Activated CD8-positive, alpha-beta memory T cell treated with anti-CD3 and anti-CD28 coated beads, Interleukin-2, amount 50 U/mL, for 24 hours (primary cell): ENCODE results near the gene DPEP2.
"Not testable (repeated sequence)": the region's sequence is repeated elsewhere in the genome, so short reads cannot be mapped to it uniquely, and the experiment has no call there.

Experiments
- DNase-seq: peaks from one replicate; pipeline ENCODE4 v3.0.0-alpha.2; 2020; ENCODE audit errors: extremely low read depth

DPEP2 gene

DNA sequence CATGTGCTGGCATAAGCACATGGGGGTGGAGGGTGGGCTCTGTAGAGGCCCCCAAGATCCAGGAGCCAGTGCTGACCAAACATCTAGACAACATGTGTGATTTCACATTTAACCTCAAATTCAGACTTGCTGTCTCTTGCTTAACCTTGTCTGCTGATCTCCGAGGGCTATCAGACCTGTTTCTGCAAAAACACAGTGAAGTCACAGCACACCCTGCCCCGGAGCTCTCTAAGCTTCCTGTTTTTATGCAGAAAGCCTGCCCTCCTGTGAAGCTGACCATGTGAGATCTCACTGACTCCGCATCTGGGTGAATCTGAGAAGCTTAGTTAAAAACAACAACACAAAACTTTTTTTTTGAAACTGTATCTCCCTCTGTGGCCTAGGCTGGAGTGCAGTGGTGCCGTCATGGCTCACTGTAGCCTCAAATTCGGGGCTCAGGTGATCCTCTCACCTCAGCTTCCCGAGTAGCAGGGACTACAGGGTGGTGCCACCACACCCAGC lies 6.6 kb upstream of the DPEP2 start:
- DNase-seq = no peak

DNA sequence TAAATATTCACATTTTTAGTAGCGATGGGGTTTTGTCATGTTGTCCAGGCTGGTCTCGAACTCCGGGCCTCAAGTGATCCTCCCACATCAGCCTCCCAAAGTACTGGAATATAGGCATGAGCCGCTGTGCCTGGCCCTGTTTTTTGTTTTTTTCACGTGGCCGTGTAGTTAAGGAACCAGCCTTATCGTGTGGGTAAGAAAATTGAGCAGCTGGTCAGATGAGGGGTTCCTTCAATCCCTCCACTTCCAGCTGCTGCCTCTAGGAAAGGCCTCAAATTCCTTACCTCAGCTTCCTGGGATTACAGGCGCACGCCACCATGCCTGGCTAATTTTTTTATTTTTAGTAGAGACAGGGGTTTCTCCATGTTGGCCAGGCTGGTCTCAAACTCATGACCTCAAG lies 5.9 kb upstream of the DPEP2 start:
- DNase-seq = no peak

DNA sequence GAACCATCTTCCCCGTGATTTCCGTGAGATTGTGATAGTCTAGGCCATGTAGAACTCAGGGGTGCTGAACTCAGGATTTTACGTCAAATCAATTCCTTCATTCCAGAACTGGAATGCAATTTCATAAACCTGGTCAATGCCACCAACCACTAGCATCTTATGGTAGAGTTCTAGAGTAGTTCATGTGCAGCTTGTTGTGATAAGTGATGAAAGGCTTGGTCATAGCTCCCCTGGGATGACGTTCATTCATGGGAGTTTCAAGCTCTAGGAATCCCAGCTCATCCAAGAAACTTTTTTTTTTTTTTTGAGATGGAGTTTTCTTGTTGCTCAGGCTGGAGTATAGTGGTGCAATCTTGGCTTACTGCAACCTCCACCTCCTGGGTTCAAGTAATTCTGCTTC lies 3.7 kb upstream of the DPEP2 start:
- DNase-seq = no peak

DNA sequence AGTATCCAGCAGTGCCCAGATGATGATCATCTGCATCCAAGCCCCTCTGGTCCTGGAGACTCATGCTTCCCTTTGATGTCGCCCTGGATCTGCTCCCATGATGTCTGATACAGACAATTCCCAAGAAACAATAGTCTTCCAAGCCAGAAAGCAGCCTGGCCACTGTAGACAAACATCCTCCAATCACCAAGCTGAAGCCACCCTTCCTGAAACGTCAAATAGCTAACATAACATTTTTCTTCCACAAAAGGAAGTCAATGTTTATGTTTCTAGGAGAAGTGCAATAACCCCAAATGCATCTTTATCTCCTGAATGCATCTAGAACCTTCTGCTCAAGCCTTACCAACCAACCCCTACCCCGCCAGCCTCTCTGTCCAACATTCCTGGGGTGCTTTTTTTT lies 1.2 kb upstream of the DPEP2 start:
- DNase-seq = no peak

DNA sequence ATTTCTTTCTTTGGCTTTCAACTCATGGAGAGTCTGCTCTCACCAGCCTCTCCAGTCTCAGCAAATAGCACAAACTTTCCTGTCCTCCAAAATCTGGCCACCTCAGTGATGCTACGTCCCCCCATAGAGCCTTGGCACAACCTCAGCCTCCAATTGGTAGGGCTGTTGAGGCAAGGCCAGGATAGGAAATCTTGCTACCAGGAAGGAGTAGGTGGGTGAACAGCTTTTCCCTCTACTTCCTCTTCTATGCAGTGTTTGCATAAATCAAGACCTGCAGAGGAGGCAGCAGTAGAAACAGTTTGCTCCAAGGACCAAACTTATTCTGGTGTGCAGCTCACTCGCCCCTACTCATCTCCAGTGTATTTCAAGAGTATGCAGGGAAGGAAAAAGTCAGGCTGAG lies 701 bp upstream of the DPEP2 start:
- DNase-seq = no peak

DNA sequence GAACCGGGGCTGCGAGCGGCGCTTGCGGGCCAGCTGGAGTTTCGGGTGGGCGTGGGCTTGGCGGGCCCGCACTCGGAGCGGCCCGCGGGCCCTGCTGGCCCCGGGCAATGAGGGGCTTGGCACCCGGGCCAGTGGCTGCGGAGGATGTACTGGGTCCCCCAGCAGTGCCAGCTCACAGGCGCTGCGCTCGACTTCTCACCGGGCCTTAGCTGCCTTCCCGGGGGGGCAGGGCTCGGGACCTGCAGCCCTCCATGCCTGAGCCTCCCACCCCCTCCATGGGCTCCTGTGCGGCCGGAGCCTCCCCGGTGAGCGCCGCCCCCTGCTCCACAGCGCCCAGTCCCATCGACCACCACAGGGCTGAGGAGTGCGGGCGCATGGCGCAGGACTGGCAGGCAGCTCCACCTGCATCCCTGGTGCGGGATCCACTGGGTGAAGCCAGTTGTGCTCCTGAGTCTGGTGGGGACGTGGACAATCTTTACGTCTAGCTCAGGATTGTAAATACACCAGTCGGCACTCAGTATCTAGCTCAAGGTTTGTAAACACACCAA lies 979 bp downstream of the DPEP2 start:
- not testable (repeated sequence) for DNase-seq

DNA sequence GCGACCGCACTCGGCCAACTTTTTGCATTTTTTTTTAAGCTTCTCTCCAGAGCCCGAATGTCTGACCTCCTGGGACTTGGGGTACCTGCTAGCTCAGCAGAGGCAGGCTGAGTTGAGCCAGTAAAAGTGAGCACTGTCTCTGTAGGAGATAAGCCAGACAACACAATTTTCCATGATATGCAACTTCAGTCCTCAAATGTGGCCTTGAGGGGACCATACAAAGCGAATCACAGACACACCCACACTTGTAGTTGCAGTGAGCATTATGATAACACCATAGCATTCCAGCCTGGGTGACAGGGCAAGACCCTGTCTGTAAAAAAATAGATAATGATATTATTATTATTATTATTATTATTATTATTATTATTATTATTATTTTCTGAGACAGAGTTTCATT lies 2.6 kb downstream of the DPEP2 start:
- no peak for DNase-seq

GRCh38 chr16:67995423-67995822 lies 3.9 kb downstream of the DPEP2 start:
- DNase-seq = no peak

GRCh38 chr16:67994040-67994408 lies 5.3 kb downstream of the DPEP2 start:
- not testable (repeated sequence) for DNase-seq

DNA sequence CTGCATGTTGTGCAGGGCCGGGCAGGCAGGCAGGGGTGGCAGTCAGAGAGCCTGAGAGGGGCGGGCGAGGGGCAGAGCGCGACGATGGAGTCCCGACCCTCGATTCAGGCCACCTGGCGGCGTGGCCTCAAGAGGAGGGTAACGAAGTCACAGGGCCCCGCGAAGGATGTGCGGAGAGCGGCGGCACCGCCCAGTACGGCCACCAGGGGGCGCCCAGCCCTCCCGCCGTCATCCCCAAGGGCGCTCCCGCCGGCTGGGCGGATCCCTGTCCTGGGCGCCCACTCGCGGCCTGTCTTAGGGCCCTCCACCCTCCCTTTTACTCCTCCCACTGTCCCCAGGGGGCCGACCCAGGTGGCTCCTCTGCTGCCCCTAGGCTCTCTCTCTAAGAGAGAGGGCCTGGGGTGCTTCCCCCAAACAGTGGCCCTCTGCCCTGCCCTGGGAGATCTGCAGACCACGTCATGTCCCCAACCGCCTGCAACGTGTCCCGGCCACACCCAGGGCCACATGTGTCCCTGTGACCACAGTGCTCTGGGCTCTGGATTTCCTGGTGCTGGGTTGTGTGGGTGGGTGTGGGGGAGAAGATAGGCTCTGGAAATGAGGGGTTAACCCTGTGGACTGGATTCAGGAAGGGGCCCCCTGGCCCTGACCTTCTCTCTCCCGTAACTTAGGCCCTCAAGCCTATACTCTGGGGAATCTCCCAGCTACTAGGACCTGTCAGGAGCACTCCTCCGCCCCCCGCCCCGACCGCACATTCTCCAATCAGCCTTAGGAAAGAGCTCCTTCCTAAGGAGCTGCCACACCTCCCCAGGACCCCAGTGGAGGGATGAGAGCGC lies 5.9 kb downstream of the DPEP2 start:
- peak; percentile 59 for DNase-seq

DNA sequence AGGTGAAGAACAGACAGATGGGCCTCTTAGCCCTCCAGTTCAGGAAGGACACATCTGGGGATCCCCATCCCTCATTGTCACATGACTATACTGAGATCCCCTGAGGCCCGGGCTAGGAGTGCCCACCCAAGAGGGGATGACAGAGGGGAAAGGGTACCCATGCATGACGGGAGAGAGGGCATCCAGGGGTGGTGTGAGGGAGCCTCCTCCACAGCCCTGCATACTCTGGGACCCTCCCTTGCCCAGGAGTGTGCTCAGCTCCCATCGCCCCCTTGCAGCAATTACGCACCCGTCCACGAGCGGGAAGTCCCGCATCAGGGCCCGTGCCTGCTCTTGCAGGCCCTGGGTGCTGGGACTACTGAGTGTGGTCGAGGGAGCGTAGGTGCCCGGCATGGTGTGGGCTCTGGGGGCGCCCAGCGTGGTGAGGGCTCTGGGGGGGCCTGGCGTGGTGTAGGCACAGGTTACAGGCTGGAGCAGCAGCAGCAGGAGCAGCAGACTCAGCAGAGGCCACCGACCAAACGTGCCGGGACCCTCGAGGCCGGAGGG lies 6.5 kb downstream of the DPEP2 start:
- DNase-seq = no peak

GRCh38 chr16:67990018-67990386 lies 9.3 kb downstream of the DPEP2 start:
- no peak for DNase-seq

GRCh38 chr16:67989322-67990017 lies 9.8 kb downstream of the DPEP2 start:
- DNase-seq = no peak

DNA sequence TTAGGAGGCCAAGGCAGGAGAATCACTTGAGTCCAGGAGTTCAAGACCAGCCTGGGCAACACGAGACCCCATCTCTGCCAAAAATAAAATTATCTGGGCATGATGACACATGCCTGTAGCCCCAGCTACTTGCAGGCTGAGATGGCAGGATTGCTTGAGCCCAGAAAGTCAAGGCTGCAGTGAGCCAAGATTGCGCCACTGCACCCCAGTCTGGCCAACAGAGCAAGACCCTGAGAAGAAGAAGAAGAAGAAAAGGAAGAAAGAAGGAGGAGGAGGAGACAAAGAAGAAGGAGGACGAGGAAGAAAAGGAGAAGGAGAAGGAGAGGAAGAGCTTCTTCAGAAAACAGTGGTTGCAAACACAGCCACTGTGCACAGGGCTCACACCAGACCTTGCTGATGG lies 10.6 kb downstream of the DPEP2 start:
- DNase-seq = no peak

DNA sequence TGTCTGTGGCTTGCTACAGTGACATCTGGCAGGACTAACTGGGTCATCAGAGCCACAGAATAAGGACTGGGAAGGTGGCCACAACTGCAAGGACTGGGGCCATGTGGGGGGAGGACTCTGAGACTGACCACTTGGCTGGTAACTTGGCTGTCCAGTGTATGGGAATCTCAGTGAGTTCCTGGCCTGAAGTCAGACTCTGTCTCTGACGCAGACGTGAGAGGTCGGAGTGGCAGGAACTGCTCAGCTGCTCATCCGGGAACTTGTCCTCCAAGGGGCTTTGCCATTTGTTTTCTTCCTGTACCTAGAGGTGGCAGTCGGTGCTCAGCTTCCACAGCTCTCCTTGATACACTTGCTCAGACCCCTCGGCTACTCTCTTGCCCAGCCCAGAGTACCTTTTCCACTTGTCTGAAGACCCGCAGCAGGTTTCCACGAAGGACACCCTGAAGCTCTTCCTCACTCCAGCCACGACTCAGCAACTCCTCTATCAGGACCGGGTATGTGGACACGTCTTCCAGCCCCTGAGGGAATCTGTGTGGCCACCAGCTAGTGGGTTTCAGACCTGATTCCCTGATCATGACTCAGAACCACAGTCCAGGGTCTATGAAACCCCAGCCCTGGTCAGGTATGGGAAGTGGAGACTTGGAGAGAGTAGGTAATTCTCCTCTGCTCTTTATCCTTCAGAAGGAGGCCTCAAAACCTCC lies 11.7 kb downstream of the DPEP2 start:
- DNase-seq = no peak

GRCh38 chr16:67986949-67987348 lies 12.3 kb downstream of the DPEP2 start:
- no peak for DNase-seq

- DNase-seq = no peak
These were observed 17.1 kb downstream of the DPEP2 start for GRCh38 chr16:67982011-67982696.

- no peak for DNase-seq
These were observed 19.2 kb downstream of the DPEP2 start, which contains the start of gene DPEP3 for GRCh38 chr16:67979955-67980678. DPEP3 (minus strand) TSS chr16:67980499; CDS start chr16:67980380, 119 bp downstream.

DNA sequence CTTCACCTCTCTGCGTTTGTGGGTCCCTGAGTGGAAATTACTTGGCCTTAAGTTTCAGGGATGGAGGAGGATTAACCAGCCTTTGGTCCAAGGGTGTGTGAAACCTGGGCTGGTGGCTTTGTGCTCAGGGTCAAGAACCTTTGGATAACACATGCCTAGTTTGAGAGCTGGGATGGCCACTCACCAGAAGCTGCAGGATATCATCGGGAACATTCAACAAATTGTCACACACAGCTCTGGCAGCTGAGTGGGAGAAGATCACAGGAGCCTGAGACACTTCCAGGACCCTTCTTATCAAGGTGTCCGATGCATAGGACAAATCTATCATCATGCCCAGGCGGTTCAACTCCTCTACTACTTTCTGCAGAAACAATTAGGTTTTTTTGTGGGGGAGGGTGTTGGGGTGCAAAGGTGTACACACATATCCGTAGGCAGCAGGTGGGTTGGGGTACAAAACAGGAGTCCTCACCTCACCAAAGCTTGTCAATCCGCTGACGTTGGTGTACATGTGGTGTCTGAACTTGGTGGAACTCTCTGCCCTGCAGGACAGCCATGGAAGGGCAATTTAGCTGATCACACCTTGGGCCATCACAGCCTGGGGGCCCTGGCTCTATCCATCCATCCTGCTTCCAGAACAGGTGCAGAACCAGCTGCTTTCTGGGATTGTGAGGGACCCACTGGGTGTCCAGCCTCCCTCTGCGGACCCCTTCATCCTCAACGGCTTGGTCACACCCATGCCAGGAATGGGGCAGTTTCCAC lies 21.6 kb downstream of the DPEP2 start:
- DNase-seq = no peak

GRCh38 chr16:67977005-67977404 lies 22.3 kb downstream of the DPEP2 start:
- DNase-seq = no peak
